ENCODE measurements around the gene GFRA1.

Gene GFRA1

GRCh38 chr10:116208956-116209567, 63.9 kb downstream of the GFRA1 start:
- no peak for DNase-seq (ENCODE audit: low read depth)
- no peak overlapping the region for H3K4me3 ChIP-seq (ENCODE audit: low read depth, low read length)
- no peak for TF ChIP-seq MYC (IDR thresholded peaks at IDR 0.05; ENCODE audit: low read depth, low read length)
- no peak for TF ChIP-seq POLR2A (IDR thresholded peaks at IDR 0.05; ENCODE audit: extremely low read depth, insufficient read length)
- no peak for TF ChIP-seq CTCF (IDR thresholded peaks at IDR 0.05; ENCODE audit: low read depth, low read length)
- no peak for TF ChIP-seq MAX (IDR thresholded peaks at IDR 0.05; ENCODE audit: low read depth, low read length)

- DNase-seq (ENCODE audit: low read depth) = no peak
- H3K4me3 ChIP-seq (ENCODE audit: low read depth, low read length) = no peak overlapping the region
- no peak for TF ChIP-seq POLR2A (IDR thresholded peaks at IDR 0.05; ENCODE audit: extremely low read depth, insufficient read length)
- no peak for TF ChIP-seq MAX (IDR thresholded peaks at IDR 0.05; ENCODE audit: low read depth, low read length)
- TF ChIP-seq MYC (IDR thresholded peaks at IDR 0.05; ENCODE audit: low read depth, low read length) = no peak
- no peak for TF ChIP-seq CTCF (IDR thresholded peaks at IDR 0.05; ENCODE audit: low read depth, low read length)
These were observed 65.3 kb downstream of the GFRA1 start for GRCh38 chr10:116207690-116208089.

GRCh38 chr10:116203661-116204060, 69.3 kb downstream of the GFRA1 start:
- H3K4me3 ChIP-seq (ENCODE audit: low read depth, low read length) = no peak overlapping the region
- no peak for DNase-seq (ENCODE audit: low read depth)
- TF ChIP-seq MAX (IDR thresholded peaks at IDR 0.05; ENCODE audit: low read depth, low read length) (no peak), CTCF (IDR thresholded peaks at IDR 0.05; ENCODE audit: low read depth, low read length) (no peak), POLR2A (IDR thresholded peaks at IDR 0.05; ENCODE audit: extremely low read depth, insufficient read length) (no peak), MYC (IDR thresholded peaks at IDR 0.05; ENCODE audit: low read depth, low read length) (no peak)

GRCh38 chr10:116201670-116202430, 71.2 kb downstream of the GFRA1 start:
- TF ChIP-seq POLR2A (IDR thresholded peaks at IDR 0.05; ENCODE audit: extremely low read depth, insufficient read length) = no peak
- no peak for TF ChIP-seq CTCF (IDR thresholded peaks at IDR 0.05; ENCODE audit: low read depth, low read length)
- no peak for TF ChIP-seq MAX (IDR thresholded peaks at IDR 0.05; ENCODE audit: low read depth, low read length)
- TF ChIP-seq MYC (IDR thresholded peaks at IDR 0.05; ENCODE audit: low read depth, low read length) = no peak
- DNase-seq (ENCODE audit: low read depth) = no peak
- H3K4me3 ChIP-seq (ENCODE audit: low read depth, low read length) = no peak overlapping the region

- no peak for DNase-seq (ENCODE audit: low read depth)
- TF ChIP-seq MAX (IDR thresholded peaks at IDR 0.05; ENCODE audit: low read depth, low read length) = no peak
- H3K4me3 ChIP-seq (ENCODE audit: low read depth, low read length) = no peak overlapping the region
These were observed 72.0 kb downstream of the GFRA1 start for GRCh38 chr10:116201011-116201410.

GRCh38 chr10:116198676-116199035, 74.3 kb downstream of the GFRA1 start:
- TF ChIP-seq POLR2A (IDR thresholded peaks at IDR 0.05; ENCODE audit: extremely low read depth, insufficient read length) (no peak), MAX (IDR thresholded peaks at IDR 0.05; ENCODE audit: low read depth, low read length) (no peak), MYC (IDR thresholded peaks at IDR 0.05; ENCODE audit: low read depth, low read length) (no peak), CTCF (IDR thresholded peaks at IDR 0.05; ENCODE audit: low read depth, low read length) (no peak)
- no peak for DNase-seq (ENCODE audit: low read depth)
- no peak overlapping the region for H3K4me3 ChIP-seq (ENCODE audit: low read depth, low read length)

Measured in NB4 (cell line).